ENCODE data around the gene PPP1R9A.

Gene PPP1R9A

GRCh38 chr7:94890216-94890615 lies 17.2 kb upstream of the PPP1R9A start:
- no peak for ATAC-seq
- TF ChIP-seq TCF4 (CRISPR knock-in tag; IDR thresholded peaks at IDR 0.05; ENCODE audit: borderline replicate concordance): no peak
- TF ChIP-seq ISL1 (CRISPR knock-in tag; IDR thresholded peaks at IDR 0.05): no peak
- no peak for TF ChIP-seq ZNF8 (CRISPR knock-in tag; IDR thresholded peaks at IDR 0.05)
- TF ChIP-seq ZFP30 (CRISPR knock-in tag; IDR thresholded peaks at IDR 0.05): no peak
- no peak for TF ChIP-seq CSDC2 (CRISPR knock-in tag; IDR thresholded peaks at IDR 0.05)
- no peak for TF ChIP-seq PATZ1 (CRISPR knock-in tag; IDR thresholded peaks at IDR 0.05; ENCODE audit: borderline replicate concordance)
- no peak for TF ChIP-seq TOX (CRISPR knock-in tag; IDR thresholded peaks at IDR 0.05; ENCODE audit: borderline replicate concordance)
- TF ChIP-seq ARNTL (CRISPR knock-in tag; IDR thresholded peaks at IDR 0.05; ENCODE audit: borderline replicate concordance, low read depth): no peak
- no peak for TF ChIP-seq RARB (CRISPR knock-in tag; IDR thresholded peaks at IDR 0.05)
- TF ChIP-seq, protein P1, sequence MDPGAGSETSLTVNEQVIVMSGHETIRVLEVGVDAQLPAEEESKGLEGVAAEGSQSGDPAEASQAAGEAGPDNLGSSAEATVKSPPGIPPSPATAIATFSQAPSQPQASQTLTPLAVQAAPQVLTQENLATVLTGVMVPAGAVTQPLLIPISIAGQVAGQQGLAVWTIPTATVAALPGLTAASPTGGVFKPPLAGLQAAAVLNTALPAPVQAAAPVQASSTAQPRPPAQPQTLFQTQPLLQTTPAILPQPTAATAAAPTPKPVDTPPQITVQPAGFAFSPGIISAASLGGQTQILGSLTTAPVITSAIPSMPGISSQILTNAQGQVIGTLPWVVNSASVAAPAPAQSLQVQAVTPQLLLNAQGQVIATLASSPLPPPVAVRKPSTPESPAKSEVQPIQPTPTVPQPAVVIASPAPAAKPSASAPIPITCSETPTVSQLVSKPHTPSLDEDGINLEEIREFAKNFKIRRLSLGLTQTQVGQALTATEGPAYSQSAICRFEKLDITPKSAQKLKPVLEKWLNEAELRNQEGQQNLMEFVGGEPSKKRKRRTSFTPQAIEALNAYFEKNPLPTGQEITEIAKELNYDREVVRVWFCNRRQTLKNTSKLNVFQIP (CRISPR knock-in tag; IDR thresholded peaks at IDR 0.05; ENCODE audit: borderline replicate concordance, low read depth): no peak
- no peak for TF ChIP-seq OSR1 (CRISPR knock-in tag; IDR thresholded peaks at IDR 0.05)

- TF ChIP-seq GLIS3 (CRISPR knock-in tag; IDR thresholded peaks at IDR 0.05): no peak
- ATAC-seq: no peak
These were observed 13.7 kb upstream of the PPP1R9A start for GRCh38 chr7:94893661-94894060.

GRCh38 chr7:94897541-94897940 lies 9.9 kb upstream of the PPP1R9A start:
- no peak for ATAC-seq
- TF ChIP-seq PPARA (CRISPR knock-in tag; IDR thresholded peaks at IDR 0.05; ENCODE audit: borderline replicate concordance): no peak
- no peak for TF ChIP-seq GLIS3 (CRISPR knock-in tag; IDR thresholded peaks at IDR 0.05)
- TF ChIP-seq TCF4 (CRISPR knock-in tag; IDR thresholded peaks at IDR 0.05; ENCODE audit: borderline replicate concordance): no peak
- TF ChIP-seq OSR1 (CRISPR knock-in tag; IDR thresholded peaks at IDR 0.05): no peak
- TF ChIP-seq ZC3H10 (CRISPR knock-in tag; IDR thresholded peaks at IDR 0.05): no peak
- no peak for TF ChIP-seq PATZ1 (CRISPR knock-in tag; IDR thresholded peaks at IDR 0.05; ENCODE audit: borderline replicate concordance)

- TF ChIP-seq PATZ1 (CRISPR knock-in tag; IDR thresholded peaks at IDR 0.05; ENCODE audit: borderline replicate concordance) (no peak), SNAI2 (CRISPR knock-in tag; IDR thresholded peaks at IDR 0.05) (no peak), ESRRG (CRISPR knock-in tag; IDR thresholded peaks at IDR 0.05) (no peak), ZNF8 (CRISPR knock-in tag; IDR thresholded peaks at IDR 0.05) (no peak), RARB (CRISPR knock-in tag; IDR thresholded peaks at IDR 0.05) (no peak), ZFP30 (CRISPR knock-in tag; IDR thresholded peaks at IDR 0.05) (no peak), ISL1 (CRISPR knock-in tag; IDR thresholded peaks at IDR 0.05) (no peak), GLIS3 (CRISPR knock-in tag; IDR thresholded peaks at IDR 0.05) (no peak), ZC3H10 (CRISPR knock-in tag; IDR thresholded peaks at IDR 0.05) (no peak), TCF4 (CRISPR knock-in tag; IDR thresholded peaks at IDR 0.05; ENCODE audit: borderline replicate concordance) (no peak), BACH2 (CRISPR knock-in tag; IDR thresholded peaks at IDR 0.05; ENCODE audit: borderline replicate concordance) (no peak), ARNTL (CRISPR knock-in tag; IDR thresholded peaks at IDR 0.05; ENCODE audit: borderline replicate concordance, low read depth) (no peak), TOX (CRISPR knock-in tag; IDR thresholded peaks at IDR 0.05; ENCODE audit: borderline replicate concordance) (no peak), ZNF70 (CRISPR knock-in tag; IDR thresholded peaks at IDR 0.05) (no peak)
- TF ChIP-seq, protein P2, sequence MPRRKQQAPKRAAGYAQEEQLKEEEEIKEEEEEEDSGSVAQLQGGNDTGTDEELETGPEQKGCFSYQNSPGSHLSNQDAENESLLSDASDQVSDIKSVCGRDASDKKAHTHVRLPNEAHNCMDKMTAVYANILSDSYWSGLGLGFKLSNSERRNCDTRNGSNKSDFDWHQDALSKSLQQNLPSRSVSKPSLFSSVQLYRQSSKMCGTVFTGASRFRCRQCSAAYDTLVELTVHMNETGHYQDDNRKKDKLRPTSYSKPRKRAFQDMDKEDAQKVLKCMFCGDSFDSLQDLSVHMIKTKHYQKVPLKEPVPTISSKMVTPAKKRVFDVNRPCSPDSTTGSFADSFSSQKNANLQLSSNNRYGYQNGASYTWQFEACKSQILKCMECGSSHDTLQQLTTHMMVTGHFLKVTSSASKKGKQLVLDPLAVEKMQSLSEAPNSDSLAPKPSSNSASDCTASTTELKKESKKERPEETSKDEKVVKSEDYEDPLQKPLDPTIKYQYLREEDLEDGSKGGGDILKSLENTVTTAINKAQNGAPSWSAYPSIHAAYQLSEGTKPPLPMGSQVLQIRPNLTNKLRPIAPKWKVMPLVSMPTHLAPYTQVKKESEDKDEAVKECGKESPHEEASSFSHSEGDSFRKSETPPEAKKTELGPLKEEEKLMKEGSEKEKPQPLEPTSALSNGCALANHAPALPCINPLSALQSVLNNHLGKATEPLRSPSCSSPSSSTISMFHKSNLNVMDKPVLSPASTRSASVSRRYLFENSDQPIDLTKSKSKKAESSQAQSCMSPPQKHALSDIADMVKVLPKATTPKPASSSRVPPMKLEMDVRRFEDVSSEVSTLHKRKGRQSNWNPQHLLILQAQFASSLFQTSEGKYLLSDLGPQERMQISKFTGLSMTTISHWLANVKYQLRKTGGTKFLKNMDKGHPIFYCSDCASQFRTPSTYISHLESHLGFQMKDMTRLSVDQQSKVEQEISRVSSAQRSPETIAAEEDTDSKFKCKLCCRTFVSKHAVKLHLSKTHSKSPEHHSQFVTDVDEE (CRISPR knock-in tag; IDR thresholded peaks at IDR 0.05): no peak
- ATAC-seq: no peak
These were observed 9.1 kb upstream of the PPP1R9A start for GRCh38 chr7:94898340-94898739.

Data from SK-N-SH treated with all-trans-retinoic acid at 6 μM for 48 hours (cell line).